PC-9 (cell line): ENCODE results near the gene CFAP161. TPM values are rescaled to one million over a fixed set of nuclear protein-coding genes. Genes with fewer than 3 reads are reported as not detected.
"Not testable (repeated sequence)": the region's sequence is repeated elsewhere in the genome, so short reads cannot be mapped to it uniquely, and the experiment has no call there.

ENCODE experiments used
- BruUV-seq: library from RNA; stranded (reverse); fragments of 400-500 nt; replicated peaks from 2 replicates; lab custom pipeline; 2021; lab: Mats Ljungman, UMichigan
- CTCF ChIA-PET: fragments of 300-600 bp; sonication (Branson Sonifier 250); formaldehyde crosslinking; loops from one replicate; lab custom pipeline; 2022; ENCODE audit warnings: antibody characterized with exemption; lab: Charles Lee
- POLR2A ChIA-PET: fragments of 300-600 bp; sonication (Branson Sonifier 250); formaldehyde crosslinking; loops from one replicate; lab custom pipeline; 2022; ENCODE audit warnings: antibody characterized with exemption; ENCODE audit not compliant: unreplicated experiment; lab: Charles Lee
- DNase-seq, 2 experiments: peaks; one replicate each; pipeline versions ENCODE4 v3.0.0 to v3.0.0-alpha.2; 2015 to 2022; ENCODE audit warnings: mixed read lengths in 1 of 2
- H2AFZ ChIP-seq: fragments of 200-600 bp; sonication (generic); 2 replicates; pipeline ENCODE4 v1.8.1; 2017; ENCODE audit warnings: antibody characterized with exemption
- H3F3A ChIP-seq: fragments of 200-600 bp; sonication (generic); 2 replicates; pipeline ENCODE4 v1.8.1; 2017; ENCODE audit warnings: antibody characterized with exemption, mild to moderate bottlenecking, low read depth; ENCODE audit not compliant: insufficient read depth
- H3K27ac ChIP-seq: fragments of 200-600 bp; sonication (generic); 2 replicates; pipeline ENCODE4 v1.6.1; 2016; ENCODE audit warnings: mixed run types
- H3K27me3 ChIP-seq: fragments of 200-600 bp; sonication (generic); 2 replicates; pipeline ENCODE4 v1.6.1; 2016; ENCODE audit warnings: low read depth, mixed run types; ENCODE audit not compliant: insufficient read depth
- H3K36me3 ChIP-seq: fragments of 200-600 bp; sonication (generic); 2 replicates; pipeline ENCODE4 v1.6.1; 2016; ENCODE audit warnings: low read depth, mixed run types
- H3K4me1 ChIP-seq: fragments of 200-600 bp; sonication (generic); replicated peaks from 2 replicates; pipeline ENCODE4 v1.6.1; 2016; ENCODE audit warnings: mixed run types; ENCODE audit not compliant: insufficient read depth
- H3K4me2 ChIP-seq: fragments of 200-600 bp; sonication (generic); 2 replicates; pipeline ENCODE4 v1.6.1; 2017; ENCODE audit warnings: mixed run types
- H3K4me3 ChIP-seq: fragments of 200-600 bp; sonication (generic); 2 replicates; pipeline ENCODE4 v1.6.1; 2016; ENCODE audit warnings: mixed run types
- H3K79me2 ChIP-seq: fragments of 200-600 bp; sonication (generic); 2 replicates; pipeline ENCODE4 v1.6.1; 2017; ENCODE audit warnings: low read depth, mixed run types
- H3K9me2 ChIP-seq: fragments of 200-600 bp; sonication (generic); 2 replicates; pipeline ENCODE4 v1.8.1; 2017; ENCODE audit warnings: mild to moderate bottlenecking; ENCODE audit not compliant: insufficient read depth
- H3K9me3 ChIP-seq: fragments of 200-600 bp; sonication (generic); 2 replicates; pipeline ENCODE4 v1.8.1; 2016; ENCODE audit warnings: low read depth; ENCODE audit not compliant: insufficient read depth
- H4K20me1 ChIP-seq: fragments of 200-600 bp; sonication (generic); 2 replicates; pipeline ENCODE4 v1.8.1; 2017; ENCODE audit not compliant: insufficient read depth
- EZH2 ChIP-seq: fragments of 200-600 bp; sonication (generic); IDR thresholded peaks from 2 replicates; pipeline ENCODE4 v1.8.0; 2017; ENCODE audit warnings: antibody characterized with exemption, low read depth
- intact Hi-C: fragments of 100-400 bp; cut with micrococcal nuclease; formaldehyde crosslinking; loops from one replicate; pipeline ENCODE4 v1.10.0; 2022; ENCODE audit not compliant: unreplicated experiment
- total RNA-seq: library from RNA; stranded (reverse); gene quantifications from 2 replicates; pipeline ENCODE4 v1.2.3, GENCODE V29; 2021
- TF ChIP-seq, protein P1 (sequence below): fragments of 200-600 bp; sonication (generic); conservative IDR thresholded peaks from 2 replicates; pipeline ENCODE4 v1.6.1; 2017; ENCODE audit warnings: mixed run types, antibody characterized with exemption, mild to moderate bottlenecking, moderate library complexity

The CFAP161 gene
- total RNA-seq, 1 experiment from 2014 or later = 1.4 TPM

DNA sequence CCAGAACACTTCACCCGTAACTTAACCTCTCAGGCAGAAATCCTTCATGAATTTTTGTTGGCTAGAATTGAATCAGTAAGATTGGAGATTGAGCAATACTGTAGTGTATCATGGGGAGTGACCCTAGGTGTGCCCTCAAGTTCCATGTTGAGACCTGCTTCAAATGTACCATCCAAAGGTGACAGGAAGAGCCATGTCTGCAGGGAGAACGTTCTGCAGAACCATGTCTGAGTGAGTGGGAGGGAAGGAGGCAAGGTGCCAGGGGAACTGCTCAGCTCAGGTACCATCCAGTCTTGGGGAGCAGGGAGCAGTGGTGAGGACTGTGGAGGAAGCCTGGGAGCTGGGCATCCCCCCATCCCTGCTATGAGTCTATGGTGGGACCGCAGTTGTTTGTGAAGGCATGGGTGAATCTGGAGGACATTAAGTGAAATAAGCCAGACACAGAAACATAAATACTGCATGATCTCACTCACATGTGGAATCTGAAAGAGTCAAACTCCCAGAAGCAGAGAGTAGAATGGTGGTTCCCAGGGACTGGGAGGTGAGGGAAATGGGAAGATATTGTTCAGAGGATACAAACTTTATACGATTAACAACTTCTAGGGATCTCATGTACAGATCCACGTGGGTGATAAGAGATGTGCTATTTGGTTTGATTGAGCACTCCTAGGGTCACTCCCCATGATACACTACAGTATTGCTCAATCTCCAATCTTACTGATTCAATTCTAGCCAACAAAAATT, 23.3 kb downstream of the CFAP161 start:
- Histone ChIP-seq H3K79me2 (no peaks in the 10 kb centered on the region), H3K27ac (no peak overlapping the region), H4K20me1 (no peaks in the 10 kb centered on the region), H3K4me3 (no peak overlapping the region), H3F3A (no peaks in the 10 kb centered on the region), H3K36me3 (no peaks in the 10 kb centered on the region), H2AFZ (no peak overlapping the region), H3K9me3 (no peaks in the 10 kb centered on the region), H3K27me3 (peaks cover 40% of the 10 kb centered on the region), H3K9me2 (no peaks in the 10 kb centered on the region), H3K4me1 (no peaks in the 10 kb centered on the region), H3K4me2 (no peak overlapping the region)
- intact Hi-C loops = loop anchor here (5.0 kb wide), 1 partner anchor 110 kb away; no protein-coding TSS in a partner anchor
- BruUV-seq = no TSS peak
- ChIA-PET POLR2A (no interaction called here), CTCF (no interaction called here)
- DNase-seq = no peak
- no peak for TF ChIP-seq EZH2
- TF ChIP-seq, protein P1, sequence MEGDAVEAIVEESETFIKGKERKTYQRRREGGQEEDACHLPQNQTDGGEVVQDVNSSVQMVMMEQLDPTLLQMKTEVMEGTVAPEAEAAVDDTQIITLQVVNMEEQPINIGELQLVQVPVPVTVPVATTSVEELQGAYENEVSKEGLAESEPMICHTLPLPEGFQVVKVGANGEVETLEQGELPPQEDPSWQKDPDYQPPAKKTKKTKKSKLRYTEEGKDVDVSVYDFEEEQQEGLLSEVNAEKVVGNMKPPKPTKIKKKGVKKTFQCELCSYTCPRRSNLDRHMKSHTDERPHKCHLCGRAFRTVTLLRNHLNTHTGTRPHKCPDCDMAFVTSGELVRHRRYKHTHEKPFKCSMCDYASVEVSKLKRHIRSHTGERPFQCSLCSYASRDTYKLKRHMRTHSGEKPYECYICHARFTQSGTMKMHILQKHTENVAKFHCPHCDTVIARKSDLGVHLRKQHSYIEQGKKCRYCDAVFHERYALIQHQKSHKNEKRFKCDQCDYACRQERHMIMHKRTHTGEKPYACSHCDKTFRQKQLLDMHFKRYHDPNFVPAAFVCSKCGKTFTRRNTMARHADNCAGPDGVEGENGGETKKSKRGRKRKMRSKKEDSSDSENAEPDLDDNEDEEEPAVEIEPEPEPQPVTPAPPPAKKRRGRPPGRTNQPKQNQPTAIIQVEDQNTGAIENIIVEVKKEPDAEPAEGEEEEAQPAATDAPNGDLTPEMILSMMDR = no peak

DNA sequence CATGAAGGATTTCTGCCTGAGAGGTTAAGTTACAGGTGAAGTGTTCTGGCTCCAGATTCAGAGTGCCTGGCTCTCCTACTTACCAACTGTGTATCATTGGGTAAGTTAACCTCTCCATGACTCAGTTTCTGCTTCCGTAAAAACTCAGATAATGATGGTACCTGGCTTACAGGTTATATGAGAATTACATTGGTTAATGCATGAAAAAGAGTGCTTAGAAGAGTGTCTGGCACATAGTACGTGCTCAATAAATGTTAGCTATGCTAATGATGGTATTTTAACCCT, 23.8 kb downstream of the CFAP161 start:
- Histone ChIP-seq H3K27ac (no peak overlapping the region), H3K4me2 (no peak overlapping the region), H3K79me2 (no peaks in the 10 kb centered on the region), H3K4me1 (no peaks in the 10 kb centered on the region), H2AFZ (no peak overlapping the region), H3K9me3 (no peaks in the 10 kb centered on the region), H3F3A (no peaks in the 10 kb centered on the region), H4K20me1 (no peaks in the 10 kb centered on the region), H3K9me2 (no peaks in the 10 kb centered on the region), H3K27me3 (peaks cover 44% of the 10 kb centered on the region), H3K36me3 (no peaks in the 10 kb centered on the region), H3K4me3 (no peak overlapping the region)
- DNase-seq = no peak
- TF ChIP-seq, protein P1 = no peak
- no peak for TF ChIP-seq EZH2
- intact Hi-C loops = loop anchor here (5.0 kb wide), 1 partner anchor 109 kb away; no protein-coding TSS in a partner anchor
- ChIA-PET POLR2A (no interaction called here), CTCF (no interaction called here)
- no TSS peak for BruUV-seq

DNA sequence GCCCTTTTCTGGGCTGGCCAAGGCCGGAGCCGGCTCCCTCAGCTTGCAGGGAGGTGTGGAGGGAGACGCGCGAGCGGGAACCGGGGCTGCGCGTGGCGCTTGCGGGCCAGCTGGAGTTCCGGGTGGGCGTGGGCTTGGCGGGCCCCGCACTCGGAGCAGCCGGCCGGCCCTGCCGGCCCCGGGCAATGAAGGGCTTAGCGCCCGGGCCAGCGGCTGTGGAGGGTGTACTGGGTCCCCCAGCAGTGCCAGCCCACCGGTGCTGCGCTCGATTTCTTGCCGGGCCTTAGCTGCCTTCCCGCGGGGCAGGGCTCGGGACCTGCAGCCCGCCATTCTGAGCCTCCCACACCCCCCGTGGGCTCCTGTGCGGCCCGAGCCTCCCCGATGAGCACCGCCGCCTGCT, 24.5 kb downstream of the CFAP161 start:
- CTCF ChIA-PET, BruUV-seq: not testable (repeated sequence)
- intact Hi-C loops = loop anchor here (5.0 kb wide), 1 partner anchor 109 kb away; no protein-coding TSS in a partner anchor

More for the DNA sequence above, 24.5 kb downstream of the CFAP161 start:
- H3F3A ChIP-seq, DNase-seq, H3K9me2 ChIP-seq, H2AFZ ChIP-seq, H3K79me2 ChIP-seq, H4K20me1 ChIP-seq, POLR2A ChIA-PET, H3K4me2 ChIP-seq, H3K4me1 ChIP-seq, H3K27ac ChIP-seq, H3K4me3 ChIP-seq, H3K9me3 ChIP-seq, H3K36me3 ChIP-seq: not testable (repeated sequence)
- H3K27me3 ChIP-seq = peaks cover 41% of the 10 kb centered on the region
